Lung (tissue), 12 donors: Measurements from ENCODE around the gene SLFN12. TPM values are rescaled to one million over a fixed set of nuclear protein-coding genes. Genes with fewer than 3 reads are reported as not detected.
"Not testable (repeated sequence)": the region's sequence is repeated elsewhere in the genome, so short reads cannot be mapped to it uniquely, and the experiment has no call there.

ENCODE experiments used
- ATAC-seq: fragments of 200-7000 bp; cut with Tn5 transposase; one replicate; pipeline ENCODE4 v1.9.1; 2020; ENCODE audit warnings: moderate number of reproducible peaks; ENCODE audit not compliant: insufficient read depth, low FRiP score
- DNase-seq, 3 donors: peaks; one replicate each; pipeline ENCODE4 v3.0.0-alpha.2; 2013 to 2017
- H3K27ac ChIP-seq, 2 donors: one replicate each; pipeline ENCODE4 v1.5.1; 2013; ENCODE audit warnings: mild to moderate bottlenecking in 2 of 2, moderate library complexity in 2 of 2, control low read depth in 1 of 2, inconsistent platforms in 1 of 2, low read depth in 1 of 2, low read length in 1 of 2
- H3K27me3 ChIP-seq, 3 donors: one replicate each; pipeline ENCODE4 v1.5.1; 2013; ENCODE audit warnings: low read length in 2 of 3; ENCODE audit not compliant: control insufficient read depth in 3 of 3, insufficient read depth in 3 of 3
- H3K36me3 ChIP-seq, 4 donors: one replicate each; pipeline ENCODE4 v1.5.1; 2013; ENCODE audit warnings: low read length in 4 of 4, mild to moderate bottlenecking in 1 of 4, moderate library complexity in 1 of 4; ENCODE audit not compliant: control insufficient read depth in 4 of 4, insufficient read depth in 4 of 4
- H3K4me1 ChIP-seq, 5 donors: one replicate each; pipeline ENCODE4 v1.5.1; 2013; ENCODE audit warnings: low read length in 5 of 5, mild to moderate bottlenecking in 2 of 5, moderate library complexity in 1 of 5; ENCODE audit not compliant: control insufficient read depth in 5 of 5, insufficient read depth in 5 of 5
- H3K4me3 ChIP-seq: one replicate; pipeline ENCODE4 v1.5.1; 2013; ENCODE audit warnings: mild to moderate bottlenecking, control low read depth, moderate library complexity
- H3K9ac ChIP-seq, 2 donors: one replicate each; pipeline ENCODE4 v1.5.1; 2013; ENCODE audit warnings: low read length in 2 of 2, control low read depth in 1 of 2; ENCODE audit not compliant: insufficient read depth in 1 of 2
- H3K9me3 ChIP-seq, 4 donors: one replicate each; pipeline ENCODE4 v1.5.1; 2013; ENCODE audit warnings: low read length in 3 of 4, mild to moderate bottlenecking in 1 of 4, moderate library complexity in 1 of 4; ENCODE audit not compliant: control insufficient read depth in 4 of 4, insufficient read depth in 3 of 4
- WGBS, 2 donors: extraction: QIAGEN DNeasy Blood & Tissue Kit; methylation state at CpG; one replicate each; pipeline ENCODE4 v1.1.7; 2013; 5-methylcytosine and 5-hydroxymethylcytosine counted together
- polyA plus RNA-seq, 2 donors: library from polyadenylated mRNA; stranded (reverse); fragments of 200-250 nt; gene quantifications; one replicate each; pipeline ENCODE4 v1.2.1, GENCODE V29; 2013
- total RNA-seq, 2 donors: library from RNA; depleted of rRNA in 1 of 2; stranded (reverse); fragments of >200 nt in 1 of 2; gene quantifications; one replicate each; pipeline ENCODE4 v1.2.1, GENCODE V29; 2014 to 2021
- TF ChIP-seq, protein P1 (sequence below): IDR thresholded peaks from 2 replicates; pipeline ENCODE4 v1.5.1; 2012; ENCODE audit warnings: mild to moderate bottlenecking; ENCODE audit errors: control extremely low read depth, extremely low read depth
- donor health status: control.
- donor health status: control.
- donor health status: Bipolar disorder and iron deficiency.
- donor health status: healthy.
- donor health status: DM: yes; HTN: yes; CAD: no.

The SLFN12 gene
- total and polyA plus RNA-seq, 4 donors: 2.9 to 27.4 (median 8.0) TPM

DNA sequence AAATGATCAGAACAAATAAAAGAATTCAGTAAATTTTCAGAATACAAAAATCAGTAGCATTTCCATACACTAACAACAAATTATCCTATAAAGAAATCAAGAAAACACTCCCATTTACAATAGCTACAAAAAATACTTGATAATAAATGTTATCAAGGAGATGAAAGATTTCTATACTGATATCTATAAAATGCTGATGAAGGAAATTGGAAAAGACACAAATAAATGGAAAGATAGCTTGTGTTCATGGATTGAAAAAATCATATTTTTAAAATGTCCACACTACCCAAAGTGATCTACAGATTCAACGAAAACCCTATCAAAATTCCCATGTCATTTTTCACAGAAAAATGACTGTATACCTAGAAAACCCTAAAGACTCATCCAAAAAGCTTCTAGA is 18.1 kb downstream of the SLFN12 start:
- H3K27me3 ChIP-seq: peaks cover 0 to 5% (median 0%) of the 10 kb centered on the region in 3 donors
- no peak overlapping the region for H3K9ac ChIP-seq
- H3K27ac ChIP-seq: no peak overlapping the region
- ATAC-seq: no peak
- TF ChIP-seq, protein P1, sequence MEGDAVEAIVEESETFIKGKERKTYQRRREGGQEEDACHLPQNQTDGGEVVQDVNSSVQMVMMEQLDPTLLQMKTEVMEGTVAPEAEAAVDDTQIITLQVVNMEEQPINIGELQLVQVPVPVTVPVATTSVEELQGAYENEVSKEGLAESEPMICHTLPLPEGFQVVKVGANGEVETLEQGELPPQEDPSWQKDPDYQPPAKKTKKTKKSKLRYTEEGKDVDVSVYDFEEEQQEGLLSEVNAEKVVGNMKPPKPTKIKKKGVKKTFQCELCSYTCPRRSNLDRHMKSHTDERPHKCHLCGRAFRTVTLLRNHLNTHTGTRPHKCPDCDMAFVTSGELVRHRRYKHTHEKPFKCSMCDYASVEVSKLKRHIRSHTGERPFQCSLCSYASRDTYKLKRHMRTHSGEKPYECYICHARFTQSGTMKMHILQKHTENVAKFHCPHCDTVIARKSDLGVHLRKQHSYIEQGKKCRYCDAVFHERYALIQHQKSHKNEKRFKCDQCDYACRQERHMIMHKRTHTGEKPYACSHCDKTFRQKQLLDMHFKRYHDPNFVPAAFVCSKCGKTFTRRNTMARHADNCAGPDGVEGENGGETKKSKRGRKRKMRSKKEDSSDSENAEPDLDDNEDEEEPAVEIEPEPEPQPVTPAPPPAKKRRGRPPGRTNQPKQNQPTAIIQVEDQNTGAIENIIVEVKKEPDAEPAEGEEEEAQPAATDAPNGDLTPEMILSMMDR: no peak
- H3K4me3 ChIP-seq: no peak overlapping the region
- WGBS, 2 donors: 96 to 100% methylated on average over 1 of the region's 1 CpG
- DNase-seq: no peak
- peaks cover 0 to 4% (median 3%) of the 10 kb centered on the region in 4 donors for H3K9me3 ChIP-seq
- no peaks in the 10 kb centered on the region for H3K4me1 ChIP-seq
- peaks cover 0 to 38% (median 25%) of the 10 kb centered on the region in 4 donors for H3K36me3 ChIP-seq

DNA sequence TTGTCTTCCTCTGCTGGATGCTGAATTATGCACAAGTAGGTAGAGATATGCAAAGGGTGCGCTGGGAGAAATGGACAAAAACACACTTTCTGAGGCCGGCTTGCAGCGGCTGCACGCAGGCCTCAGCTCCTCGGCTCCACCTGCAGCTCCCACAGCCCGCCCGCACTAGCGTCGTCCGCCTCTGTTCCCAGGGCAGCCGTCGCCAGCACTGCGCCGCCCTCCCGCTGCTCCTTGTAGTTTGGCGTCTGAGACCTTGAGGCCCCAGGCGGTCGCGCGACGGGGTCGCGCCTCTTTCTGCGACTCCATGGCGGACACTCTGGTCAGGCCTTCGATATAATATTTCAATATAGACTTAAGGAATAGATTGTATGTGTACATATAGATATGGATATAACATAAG is 24.8 kb downstream of the SLFN12 start:
- TF ChIP-seq, protein P1: no peak
- Histone ChIP-seq H3K27me3 (peaks cover 0 to 5% (median 0%) of the 10 kb centered on the region in 3 donors), H3K27ac (no peak overlapping the region), H3K4me1 (no peaks in the 10 kb centered on the region), H3K36me3 (peaks cover 0 to 31% (median 20%) of the 10 kb centered on the region in 4 donors), H3K9ac (no peak overlapping the region), H3K4me3 (no peak overlapping the region), H3K9me3 (peaks cover 0 to 3% (median 0%) of the 10 kb centered on the region in 4 donors)
- WGBS, 2 donors: 89 to 93% methylated on average over 22 to 26 of the region's 26 CpGs
- ATAC-seq (no peak), DNase-seq (no peak)

DNA sequence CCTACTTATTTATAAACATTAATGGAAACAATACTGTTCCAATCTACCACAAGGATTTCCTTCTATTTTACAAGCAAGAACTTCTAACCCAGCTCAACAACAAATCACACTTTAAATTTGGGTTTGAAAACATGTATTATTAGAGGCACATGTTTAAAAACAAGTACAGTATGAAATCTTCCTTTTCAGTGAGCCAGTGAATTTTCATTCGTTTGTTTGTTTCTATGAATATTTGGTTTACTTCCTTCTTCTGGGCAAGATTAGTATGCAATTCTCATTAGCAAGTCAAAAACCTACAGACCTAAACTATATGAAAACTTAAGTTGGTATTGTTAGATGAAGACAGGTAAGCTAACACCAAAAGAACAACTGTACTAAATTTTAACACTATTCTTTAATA is 25.7 kb downstream of the SLFN12 start:
- TF ChIP-seq, protein P1: no peak
- H3K27me3 ChIP-seq: peaks cover 0 to 9% (median 0%) of the 10 kb centered on the region in 3 donors
- no peak for DNase-seq

DNA sequence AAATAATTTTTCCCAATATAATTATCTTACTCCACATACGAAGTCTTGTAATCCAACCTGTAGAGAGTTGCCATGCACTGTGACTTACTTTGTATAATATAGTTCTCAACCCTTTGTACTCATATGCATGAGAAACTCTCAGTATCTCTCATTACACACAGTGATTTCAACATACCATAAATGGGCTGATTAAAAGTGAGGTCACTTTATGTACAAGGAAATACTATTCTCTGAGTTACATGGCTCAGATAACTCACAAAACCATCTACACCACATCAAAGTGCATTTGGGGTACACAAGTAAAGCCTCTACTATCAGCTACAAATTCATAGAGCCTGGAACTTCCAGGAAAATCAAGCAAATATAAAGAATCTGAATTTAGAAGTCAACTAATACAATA is 27.9 kb downstream of the SLFN12 start:
- Histone ChIP-seq H3K36me3 (peaks cover 0 to 15% (median 6%) of the 10 kb centered on the region in 4 donors), H3K27ac (no peak overlapping the region), H3K27me3 (peaks cover 0 to 12% (median 0%) of the 10 kb centered on the region in 3 donors), H3K4me3 (no peak overlapping the region), H3K4me1 (no peaks in the 10 kb centered on the region), H3K9ac (no peak overlapping the region), H3K9me3 (no peaks in the 10 kb centered on the region)
- ATAC-seq (no peak), DNase-seq (no peak)
- TF ChIP-seq, protein P1: no peak
- WGBS, 2 donors: 96 to 100% methylated on average over 1 of the region's 1 CpG

More for the DNA sequence above, 25.7 kb downstream of the SLFN12 start:
- peaks cover 0 to 29% (median 17%) of the 10 kb centered on the region in 4 donors for H3K36me3 ChIP-seq
- peaks cover 0 to 3% (median 0%) of the 10 kb centered on the region in 4 donors for H3K9me3 ChIP-seq
- ATAC-seq: no peak
- WGBS, 2 donors: 83 to 86% methylated on average over 1 of the region's 1 CpG
- H3K27ac ChIP-seq: no peak overlapping the region
- no peak overlapping the region for H3K9ac ChIP-seq
- no peak overlapping the region for H3K4me3 ChIP-seq
- no peaks in the 10 kb centered on the region for H3K4me1 ChIP-seq

DNA sequence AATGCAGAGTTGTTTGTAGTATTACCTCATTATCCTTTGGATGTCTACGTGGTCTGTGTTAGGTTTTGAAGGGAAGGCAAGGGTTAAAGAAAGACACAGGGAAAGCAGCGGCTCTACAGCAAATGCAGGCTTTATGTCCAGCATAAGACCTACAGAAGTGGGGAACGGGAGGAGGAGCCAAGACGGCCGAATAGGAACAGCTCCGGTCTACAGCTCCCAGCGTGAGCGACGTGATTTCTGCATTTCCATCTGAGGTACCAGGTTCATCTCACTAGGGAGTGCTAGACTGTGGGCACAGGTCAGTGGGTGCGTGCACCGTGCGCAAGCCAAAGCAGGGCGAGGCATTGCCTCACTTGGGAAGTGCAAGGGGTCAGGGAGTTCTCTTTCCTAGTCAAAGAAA is 38.5 kb downstream of the SLFN12 start:
- not testable (repeated sequence) for ATAC-seq, H3K27me3 ChIP-seq, DNase-seq, H3K4me3 ChIP-seq, H3K36me3 ChIP-seq, H3K9ac ChIP-seq, H3K27ac ChIP-seq, H3K4me1 ChIP-seq, H3K9me3 ChIP-seq
- WGBS, 2 donors: 88 to 94% methylated on average over 13 of the region's 13 CpGs
